Limb (tissue), 2 donors: ENCODE results near the gene CYBA.

ENCODE experiments used
- DNase-seq, 2 donors: peaks; one replicate each; pipeline ENCODE4 v3.0.0-alpha.2; 2016; ENCODE audit errors: extremely low spot score in 2 of 2

CYBA gene

DNA sequence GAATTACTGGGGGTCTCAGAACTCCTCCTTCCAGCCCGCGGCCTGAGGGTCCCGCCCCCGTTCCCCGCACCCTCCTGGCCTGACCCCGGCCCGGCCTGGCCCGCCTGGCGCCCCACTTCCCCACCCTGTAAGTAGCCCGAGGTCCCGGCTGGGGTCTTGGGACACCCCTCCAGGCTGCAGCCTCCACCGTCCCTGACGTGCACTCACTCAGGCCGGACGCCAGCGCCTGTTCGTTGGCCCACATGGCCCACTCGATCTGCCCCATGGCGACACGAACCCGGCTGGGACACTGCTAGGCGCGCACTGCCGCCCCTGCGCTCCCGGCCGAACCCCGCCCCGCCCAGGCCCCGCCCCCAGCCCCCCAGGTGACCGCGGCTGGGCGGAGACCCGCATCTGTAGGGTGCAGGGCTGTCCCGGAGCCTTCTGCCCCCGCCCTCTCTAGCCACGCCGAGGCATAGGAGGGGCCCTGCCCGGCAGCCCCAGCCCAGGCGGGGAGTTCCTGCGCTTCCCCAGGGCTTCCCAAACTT is at the start of gene CYBA:
CYBA (minus strand) TSS at position 305 of the 527 bp plus-strand sequence; CDS start at position 265, 40 bp downstream.
- DNase-seq = peak; percentile 9 to 77

DNA sequence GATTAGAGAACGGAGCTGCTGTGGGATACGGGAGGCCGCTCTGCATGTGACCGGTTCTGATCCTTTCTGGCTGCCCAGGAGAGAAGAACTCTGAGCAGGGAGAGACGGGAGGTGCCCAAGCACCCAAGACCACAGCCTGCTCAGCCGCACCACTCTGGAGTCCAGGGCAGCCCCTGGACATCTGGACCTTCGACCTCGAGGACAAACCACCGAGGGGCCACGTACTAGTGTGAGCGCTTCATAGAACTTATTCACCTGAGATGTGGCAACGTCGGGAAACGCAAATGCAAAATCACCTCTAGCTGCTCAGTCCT is 49.4 kb upstream of the CYBA start:
- no peak for DNase-seq

DNA sequence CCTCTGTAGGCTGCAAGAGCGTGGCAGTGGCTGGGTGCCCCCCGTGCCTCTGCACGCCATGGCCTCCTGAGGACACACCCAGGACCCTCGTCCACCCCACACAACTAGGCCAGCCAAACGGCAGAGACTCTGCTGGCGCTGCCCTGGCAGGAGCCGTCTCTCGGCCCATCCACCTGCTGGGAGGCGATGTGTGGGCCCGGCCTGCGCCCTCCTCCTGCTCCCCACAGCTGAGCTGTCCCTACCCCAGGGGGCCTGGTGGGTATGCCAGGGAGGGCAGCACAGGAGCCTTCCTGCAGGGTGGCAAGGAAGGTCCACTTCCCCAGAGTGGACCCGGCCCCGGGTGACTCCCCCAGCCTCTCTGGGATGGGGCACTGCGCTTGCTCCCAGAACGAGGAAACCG is 48.3 kb upstream of the CYBA start:
- no peak for DNase-seq

DNA sequence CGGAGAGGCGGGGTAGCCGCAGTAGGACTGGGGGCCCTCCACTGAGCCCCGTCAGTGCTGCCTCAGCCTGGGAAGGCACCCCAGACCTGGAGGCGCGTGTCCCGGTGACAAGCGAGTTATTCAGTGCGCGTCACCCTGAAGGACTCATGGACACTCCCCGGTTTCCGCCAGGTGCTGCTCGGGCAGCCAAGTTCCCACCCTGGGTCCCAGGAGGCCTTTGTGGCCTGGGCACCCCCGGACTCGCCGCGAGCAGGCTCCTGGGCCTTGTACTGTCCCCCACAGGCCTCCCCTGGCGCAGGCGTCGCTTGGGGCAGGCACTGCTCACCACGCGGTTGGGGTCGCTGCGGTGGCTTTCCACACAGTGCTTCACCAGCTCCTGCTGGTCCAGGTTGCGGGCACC is 47.8 kb upstream of the CYBA start:
- DNase-seq = no peak

DNA sequence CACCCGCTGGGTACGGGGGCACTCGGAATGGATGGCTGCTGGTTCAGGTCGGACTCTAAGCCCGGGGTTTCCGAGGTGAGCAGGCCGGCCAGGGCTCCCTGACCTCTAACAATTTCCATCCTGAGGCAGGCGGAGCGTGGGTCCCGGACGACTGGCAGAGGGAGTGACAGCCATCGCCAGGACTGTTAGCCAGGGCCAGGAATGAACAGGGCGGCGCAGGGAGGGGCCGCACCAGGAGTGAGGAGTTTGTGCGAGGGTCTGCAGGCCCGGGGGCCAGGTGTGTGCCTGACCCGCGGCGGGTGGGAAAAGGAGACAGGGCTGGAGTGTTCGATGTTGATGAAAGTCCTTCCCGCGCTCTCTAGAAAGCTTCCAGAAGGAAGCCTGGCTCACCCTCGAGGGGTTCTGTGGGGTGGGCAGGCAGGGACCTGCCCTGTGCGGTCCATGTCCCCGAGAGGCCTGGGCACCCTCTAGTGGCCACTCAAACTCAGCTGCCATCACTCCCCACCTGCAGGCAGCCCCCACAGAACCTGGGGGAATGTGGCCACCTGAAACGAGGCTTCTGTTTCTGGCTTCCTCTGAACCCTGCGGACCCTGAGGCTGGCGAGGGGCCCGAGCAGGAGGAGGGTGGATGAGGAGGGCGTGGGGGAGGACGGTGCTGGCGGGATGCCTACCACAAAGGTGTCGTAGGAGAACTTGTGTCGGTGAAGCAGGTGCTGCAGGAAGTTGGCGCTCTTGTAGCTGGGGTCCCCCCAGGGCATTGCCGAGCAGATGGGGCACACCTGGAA is 47.2 kb upstream of the CYBA start:
- no peak for DNase-seq

DNA sequence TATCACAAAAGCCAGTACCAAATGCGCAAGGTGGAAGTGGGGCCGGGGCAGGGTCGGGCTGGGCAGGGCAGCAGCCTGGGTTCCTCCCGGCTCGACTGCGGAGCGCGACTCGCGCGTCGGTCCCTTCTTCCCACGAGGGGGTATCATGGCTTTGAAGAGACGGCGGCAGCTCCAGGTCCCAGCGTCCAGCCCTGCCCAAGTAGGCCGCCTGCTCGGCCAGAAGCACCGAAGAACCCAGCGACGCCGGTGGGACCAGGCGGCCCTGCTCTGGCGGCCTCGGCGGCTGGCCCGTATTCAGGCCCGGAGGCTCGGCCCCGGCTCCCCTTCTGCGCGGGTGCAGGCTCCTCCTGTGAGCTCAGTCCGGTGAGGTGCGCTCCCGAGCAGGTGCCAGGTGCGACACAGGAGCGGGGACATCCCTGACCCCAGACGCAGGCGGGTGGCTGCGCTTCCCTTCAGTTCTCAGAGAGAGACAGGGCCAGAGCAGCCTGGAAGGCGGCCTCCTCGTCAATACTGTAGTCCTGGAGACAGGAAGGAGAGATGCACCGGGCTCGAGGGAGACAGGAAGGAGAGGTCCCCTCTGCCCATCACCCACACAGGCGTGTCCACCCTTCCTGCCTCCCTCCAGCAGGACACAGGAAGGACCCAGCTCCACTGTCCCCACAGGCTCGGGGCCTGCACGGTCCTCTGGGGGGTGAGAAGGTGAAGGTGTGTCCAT is 46.4 kb upstream of the CYBA start:
- no peak for DNase-seq

DNA sequence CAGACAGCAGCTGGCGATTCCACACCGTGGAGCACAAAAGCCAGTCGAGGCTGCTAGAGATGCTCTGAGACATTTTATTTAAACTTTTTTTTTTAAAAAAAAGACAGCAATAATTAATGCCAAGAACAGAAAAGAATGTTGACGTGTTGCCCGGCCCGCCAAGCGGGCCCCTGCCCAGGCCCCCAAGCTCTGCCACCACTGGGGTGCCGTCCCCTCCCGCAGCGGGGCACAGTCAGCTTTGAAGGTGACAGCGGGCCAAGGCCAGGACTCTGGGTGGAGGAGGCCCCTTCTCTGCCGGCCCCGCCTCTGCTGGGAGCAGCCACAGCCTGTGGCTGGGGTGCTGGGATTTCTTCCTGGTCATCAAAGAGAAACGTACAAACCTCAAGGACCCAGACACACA is 45.6 kb upstream of the CYBA start:
- no peak for DNase-seq

DNA sequence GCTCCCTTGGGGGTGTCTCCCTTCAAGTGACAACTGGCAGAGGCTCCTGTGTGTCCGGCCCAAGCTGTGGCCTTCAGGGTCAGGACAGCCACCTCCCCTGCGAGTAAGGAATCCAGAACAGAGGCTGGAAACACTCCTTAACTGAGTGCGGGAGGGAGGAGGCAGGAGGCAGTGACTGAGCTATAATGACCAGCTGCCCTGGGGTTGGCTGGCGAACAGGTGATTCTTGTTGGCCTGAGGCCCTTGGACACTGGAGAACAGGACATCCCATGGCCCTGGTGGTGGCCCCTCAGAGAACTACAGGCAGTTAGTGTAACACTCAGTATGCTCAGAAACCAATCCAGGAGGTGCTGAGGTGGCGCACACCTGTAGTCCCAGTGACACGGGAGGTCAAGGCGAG is 44.9 kb upstream of the CYBA start:
- DNase-seq = no peak

DNA sequence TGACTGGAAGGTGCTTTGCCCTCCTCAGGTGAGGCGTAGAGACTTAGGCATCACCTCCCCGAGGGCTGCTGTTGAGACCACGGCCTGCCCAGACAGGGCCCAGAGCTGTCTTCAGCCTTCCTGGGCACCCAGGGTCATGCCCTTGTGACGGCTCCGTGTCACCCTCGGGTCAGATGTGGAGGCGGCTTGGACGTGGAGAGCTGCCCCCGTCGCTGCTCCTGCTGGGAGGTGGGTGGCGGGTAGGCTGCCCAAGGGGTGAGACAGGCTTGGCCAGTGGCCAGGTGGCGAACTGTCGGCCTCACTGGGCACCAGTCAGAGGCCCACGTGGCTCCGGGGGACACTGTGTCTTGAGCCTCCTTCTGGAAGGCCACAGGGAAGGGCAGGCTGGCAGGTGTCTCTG is 44.4 kb upstream of the CYBA start:
- no peak for DNase-seq

DNA sequence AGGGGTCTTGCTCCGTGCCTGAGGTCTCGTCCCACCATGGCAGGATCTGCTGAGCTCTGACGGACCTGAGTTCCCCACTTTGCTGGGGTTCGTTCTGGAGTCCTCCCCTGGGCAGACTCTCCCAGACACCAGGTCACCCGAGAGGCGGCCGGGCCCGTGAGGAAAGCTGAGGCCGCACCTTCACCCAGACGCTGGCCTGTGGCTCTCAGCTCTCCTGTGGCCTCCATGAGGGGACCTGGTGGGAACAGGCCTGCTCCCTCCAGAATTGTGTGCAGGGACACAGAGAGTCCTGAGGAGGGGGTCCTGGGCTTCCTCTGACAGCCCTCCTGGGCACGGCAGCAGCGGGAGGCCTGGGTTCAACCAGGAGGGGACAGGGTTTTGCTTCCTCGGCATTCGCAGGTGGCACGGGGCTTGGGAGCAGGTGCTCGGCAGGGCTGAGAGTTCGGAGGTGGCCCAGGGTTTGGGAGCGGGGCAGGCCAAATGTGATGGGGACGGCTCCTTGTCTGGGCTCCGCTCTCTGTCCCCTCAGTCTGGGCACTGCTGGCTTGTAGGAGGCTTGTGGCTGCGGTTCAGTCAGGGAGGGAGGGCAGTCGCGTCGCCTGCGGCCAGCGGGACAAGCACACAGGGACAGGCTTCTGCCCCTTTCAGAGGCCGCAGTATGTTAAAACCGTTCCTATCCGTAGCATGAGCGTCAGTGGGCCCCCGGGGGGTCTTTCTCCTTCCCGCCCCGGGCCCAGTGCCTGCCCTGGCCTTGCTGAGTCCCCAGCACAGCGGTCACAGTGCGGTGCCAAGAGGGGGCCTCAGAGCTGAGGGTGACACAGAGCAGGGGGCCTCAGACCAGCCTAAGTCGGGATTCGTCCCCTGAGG is 43.6 kb upstream of the CYBA start:
- DNase-seq = no peak

DNA sequence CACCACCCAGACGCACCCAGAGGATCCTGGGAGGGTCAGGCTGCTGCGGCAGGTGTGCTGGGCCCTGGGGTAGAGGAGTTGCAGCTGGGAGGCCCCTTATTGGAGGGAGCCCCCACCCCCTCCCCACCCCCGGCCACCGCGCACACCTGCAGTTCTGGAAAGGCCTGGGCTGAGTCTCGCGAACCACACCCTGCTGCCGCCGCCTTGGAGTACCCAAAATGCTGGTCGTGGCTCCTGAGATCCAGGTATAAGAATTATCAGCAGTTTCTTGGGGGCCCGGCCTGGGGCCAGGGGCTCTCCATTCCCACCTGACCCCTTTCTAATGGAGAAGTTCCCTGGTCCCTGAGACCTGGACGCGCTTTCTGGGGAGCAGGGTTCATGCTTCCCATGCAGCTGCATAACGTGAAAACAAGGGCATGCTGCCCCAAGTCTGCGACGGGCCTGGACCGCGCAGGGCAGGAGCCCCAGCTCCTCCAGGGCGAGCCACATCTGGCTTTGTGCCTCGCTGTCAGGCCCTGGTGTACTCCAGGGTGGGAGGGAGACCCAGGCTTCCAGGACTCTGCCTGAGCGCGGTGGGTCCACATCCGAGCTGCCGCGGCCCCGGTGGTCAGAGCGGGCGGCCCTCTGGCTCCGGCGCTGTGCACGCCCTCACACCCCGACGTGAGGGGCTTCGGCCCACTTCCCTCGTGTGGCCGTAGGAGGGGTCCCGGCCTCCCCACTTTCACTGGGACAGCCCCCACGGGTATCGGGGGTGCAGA is 42.7 kb upstream of the CYBA start:
- no peak for DNase-seq

DNA sequence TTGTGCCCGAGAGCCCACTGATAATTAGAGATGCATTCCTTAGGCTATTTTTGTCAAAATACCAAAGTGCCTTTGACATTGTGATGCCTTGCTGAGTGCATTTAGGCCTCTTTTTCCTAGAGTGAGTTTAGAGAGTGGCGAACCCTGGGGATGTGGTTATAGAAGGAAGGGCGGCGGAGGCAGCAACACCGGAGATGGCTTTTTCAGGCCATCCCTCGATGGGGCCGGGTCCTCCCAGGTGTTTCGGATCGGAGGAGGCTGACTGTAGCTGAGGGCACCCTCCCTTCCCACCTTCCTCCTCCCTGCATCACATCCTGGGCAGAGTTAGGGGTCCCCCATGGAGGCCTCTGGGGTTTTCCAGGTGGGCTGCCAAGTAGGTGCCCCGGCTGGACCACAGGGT is 42.0 kb upstream of the CYBA start:
- DNase-seq = no peak

DNA sequence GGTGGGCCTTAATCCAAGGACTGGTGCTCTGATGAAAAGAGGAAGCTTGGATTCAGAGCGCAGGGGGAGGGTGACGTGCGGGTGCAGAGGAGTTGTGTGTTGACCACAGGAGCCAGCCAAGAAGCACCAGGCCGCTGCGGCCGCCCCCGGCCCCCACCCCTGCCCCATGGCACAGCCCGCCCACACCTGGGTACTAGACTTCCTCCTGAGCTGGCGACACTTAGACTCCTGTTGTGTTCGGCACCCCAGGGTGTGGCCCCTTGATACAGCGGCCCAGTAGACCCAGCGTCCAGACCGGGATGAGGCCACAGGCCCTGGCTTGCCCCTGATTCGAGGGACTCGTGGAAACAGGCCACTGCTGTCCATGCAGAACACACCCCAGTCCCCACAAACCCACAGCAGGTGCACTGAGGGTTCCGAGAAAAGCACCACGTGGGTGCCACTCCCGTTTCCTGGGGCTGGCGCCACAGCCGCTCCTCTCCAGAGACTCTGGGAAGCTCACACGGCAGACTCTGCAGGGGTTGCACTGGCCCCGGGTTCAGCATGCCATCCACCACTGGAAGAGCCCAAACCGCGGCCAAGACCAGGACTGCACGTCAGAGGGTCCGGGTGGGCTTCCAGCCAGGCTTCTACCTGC is 41.2 kb upstream of the CYBA start:
- no peak for DNase-seq

DNA sequence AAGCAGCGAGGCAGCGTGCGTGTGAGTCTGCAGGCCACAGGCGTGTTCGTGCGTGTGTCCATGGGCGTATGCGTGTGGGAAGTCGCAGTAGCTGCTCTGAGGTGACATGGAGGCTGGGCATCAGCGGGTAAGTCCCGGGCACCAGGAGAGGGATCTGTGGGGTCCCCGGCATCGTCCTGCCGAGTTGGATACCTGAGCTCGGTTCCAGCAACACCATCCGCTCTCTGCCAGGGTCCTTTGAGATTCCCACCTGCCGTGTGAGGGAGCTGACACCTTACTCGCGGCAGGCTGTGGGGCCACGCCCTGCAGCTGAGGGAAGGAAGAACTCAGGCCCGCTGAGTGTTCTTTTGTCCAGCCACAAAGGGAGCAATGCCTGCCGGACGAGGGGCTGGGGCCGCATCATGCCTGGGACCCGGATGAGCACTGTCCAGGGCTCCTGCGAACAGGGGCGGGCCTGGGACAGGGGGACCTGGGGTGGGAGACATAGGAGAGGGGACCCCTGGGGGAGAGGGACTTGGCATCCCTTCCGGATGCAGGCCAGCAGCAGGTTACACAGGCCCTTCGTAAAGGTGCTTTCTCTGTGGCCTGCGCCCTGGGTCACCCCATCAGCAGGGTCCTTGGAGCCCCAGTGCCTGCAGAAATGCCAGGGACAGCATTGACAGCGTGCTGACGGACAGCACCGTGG is 40.4 kb upstream of the CYBA start:
- DNase-seq = no peak

DNA sequence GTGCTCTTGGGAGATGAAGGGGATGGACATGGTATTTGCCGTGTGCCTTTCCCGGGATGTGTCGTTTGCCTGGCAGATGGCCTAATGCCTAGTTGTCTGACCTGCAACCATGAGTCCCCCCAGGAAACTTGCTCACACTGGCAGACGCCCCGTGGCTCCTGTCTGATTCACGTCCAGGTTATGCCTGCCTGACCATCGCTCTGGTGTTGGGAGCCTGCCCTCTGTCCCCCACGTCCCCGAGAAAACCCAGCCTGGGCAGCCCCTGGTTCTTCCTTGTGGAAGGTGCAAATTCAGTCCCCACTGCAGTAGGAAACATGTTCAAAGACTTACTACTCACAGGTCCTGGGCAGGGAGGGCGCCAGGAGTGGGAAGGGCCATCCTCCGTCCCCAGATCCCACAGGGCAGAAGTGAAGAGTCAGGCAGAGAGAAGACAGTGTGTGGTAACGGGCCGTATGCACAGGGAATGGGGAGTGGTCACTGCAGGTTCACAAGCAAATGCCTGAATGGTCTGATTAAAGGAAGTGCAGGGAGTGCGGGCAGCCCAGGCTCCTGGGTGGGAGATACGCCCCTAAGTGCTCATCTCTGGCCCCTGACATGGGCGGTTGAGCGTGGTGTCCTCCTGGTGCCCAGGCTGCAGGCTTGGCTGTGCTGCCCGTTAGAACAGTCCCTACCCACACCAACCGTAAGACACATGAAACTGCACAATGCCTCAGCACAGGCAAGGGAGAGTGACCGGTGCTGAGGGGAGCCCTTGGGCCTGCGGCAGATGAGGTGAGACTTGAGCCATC is 39.7 kb upstream of the CYBA start:
- no peak for DNase-seq

DNA sequence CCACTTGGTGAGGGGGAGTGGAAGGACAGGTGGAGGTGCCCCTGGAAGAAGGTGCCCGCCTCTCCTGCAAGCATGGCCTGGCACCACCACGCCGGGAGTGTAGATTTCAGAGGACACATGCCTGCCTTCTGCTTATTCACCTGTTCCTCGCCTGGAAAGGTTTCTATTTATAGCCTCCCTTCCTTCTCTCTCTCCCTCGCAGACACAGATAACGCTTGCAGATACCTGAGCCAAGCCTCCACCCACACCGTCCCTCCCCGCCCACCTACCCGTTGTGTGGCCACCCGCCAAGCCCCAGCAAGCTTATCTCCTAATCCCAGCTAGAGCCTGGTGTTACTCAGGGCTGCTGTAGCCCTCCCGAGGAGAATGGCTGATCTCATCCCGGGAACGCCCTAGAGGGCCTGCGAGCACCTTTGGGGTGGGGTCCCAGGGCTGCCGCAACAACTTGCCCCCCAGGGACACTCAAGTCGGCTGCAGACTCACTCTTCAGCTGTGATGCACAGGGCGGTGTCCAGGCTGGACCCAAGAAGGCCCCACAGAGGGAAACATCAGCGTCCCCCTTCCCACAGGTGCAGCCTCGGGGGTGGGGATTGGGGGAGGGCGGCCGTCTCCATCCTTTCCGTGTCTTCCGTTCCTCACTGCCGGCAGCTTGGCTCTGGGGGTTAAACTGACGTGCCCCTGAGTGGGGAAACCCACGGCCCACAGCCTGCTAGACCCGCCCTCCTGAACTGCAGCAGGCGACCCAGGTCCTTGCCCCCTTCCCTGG is 37.3 kb upstream of the CYBA start:
- DNase-seq = no peak

DNA sequence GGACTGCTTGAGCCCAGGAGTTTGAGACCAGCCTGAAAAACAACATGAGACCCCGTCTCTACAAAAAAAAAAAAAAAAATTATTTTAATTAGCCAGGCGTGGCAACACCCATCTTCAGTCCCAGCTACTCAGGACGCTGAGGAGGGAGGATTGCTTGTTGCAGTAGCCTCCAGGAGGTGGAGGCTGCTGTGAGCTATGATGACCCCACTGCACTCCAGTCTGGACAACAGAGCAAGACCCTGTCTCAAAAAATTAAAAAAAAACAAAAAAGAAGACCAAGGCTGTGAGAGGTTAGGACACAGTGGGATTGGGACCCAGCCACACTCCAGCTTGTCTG is 36.8 kb upstream of the CYBA start:
- DNase-seq = no peak

DNA sequence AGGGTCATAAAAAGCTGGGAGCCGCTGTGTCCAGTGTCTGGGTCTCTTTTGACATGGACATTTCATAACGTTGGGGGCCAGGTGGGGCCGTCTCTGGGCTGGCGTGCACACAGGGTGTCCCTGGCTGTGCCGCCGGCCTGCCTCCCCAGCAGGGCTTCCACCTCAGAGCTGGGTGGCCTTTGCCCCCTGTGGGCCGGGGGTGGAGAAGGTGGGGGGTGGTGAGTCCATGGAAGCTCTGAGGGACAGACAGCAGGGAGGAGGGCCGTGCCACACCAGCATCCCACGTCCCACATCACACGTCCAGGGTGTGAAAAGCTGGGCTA is 36.4 kb upstream of the CYBA start:
- no peak for DNase-seq
